Muscle of leg (tissue), 11 donors: ENCODE measurements around the gene ASCL1. TPM values are rescaled to one million over a fixed set of nuclear protein-coding genes. Genes with fewer than 3 reads are reported as not detected.

Experiments used
- DNase-seq: peaks from one replicate; pipeline ENCODE4 v3.0.0; 2013
- H3K27ac ChIP-seq: one replicate; pipeline ENCODE4 v1.5.1; 2013; ENCODE audit warnings: mild to moderate bottlenecking, low read length, control low read depth
- H3K27me3 ChIP-seq: one replicate; pipeline ENCODE4 v1.6.1; 2013; ENCODE audit warnings: low read length; ENCODE audit not compliant: control insufficient read depth, insufficient read depth
- H3K36me3 ChIP-seq: one replicate; pipeline ENCODE4 v1.6.1; 2013; ENCODE audit warnings: low read length; ENCODE audit not compliant: control insufficient read depth, insufficient read depth
- H3K4me1 ChIP-seq: one replicate; pipeline ENCODE4 v1.6.1; 2013; ENCODE audit warnings: low read length; ENCODE audit not compliant: control insufficient read depth, insufficient read depth
- H3K4me3 ChIP-seq: one replicate; pipeline ENCODE4 v1.5.1; 2013; ENCODE audit warnings: low read length, control low read depth
- H3K9me3 ChIP-seq: replicated peaks from 2 replicates; pipeline ENCODE4 v1.6.1; 2013; ENCODE audit warnings: low read depth, low read length; ENCODE audit not compliant: control insufficient read depth
- WGBS: methylation state at CpG from one replicate; pipeline ENCODE4 v1.1.5; 2013; ENCODE audit warnings: missing lambda C conversion rate; ENCODE audit not compliant: insufficient coverage; 5-methylcytosine and 5-hydroxymethylcytosine counted together
- polyA plus RNA-seq, 8 donors: library from polyadenylated mRNA; unstranded; fragments of 120-200 nt; gene quantifications; one replicate each; pipeline versions ENCODE4 v1.2.1 to v1.2.3, GENCODE V29; 2013; ENCODE audit warnings: inconsistent platforms in 1 of 8, low replicate concordance in 1 of 8; ENCODE audit not compliant: insufficient read length in 8 of 8, insufficient read depth in 1 of 8
- total RNA-seq: library from RNA; stranded (reverse); fragments of 120-200 nt; gene quantifications from one replicate; pipeline ENCODE4 v1.2.4, GENCODE V29; 2013

The ASCL1 gene
- total and polyA plus RNA-seq, 9 donors: 0.04 to 0.28 (median 0.07) TPM; not detected in 6

- no peak for DNase-seq
- no peaks in the 10 kb centered on the region for H3K9me3 ChIP-seq
- no peak overlapping the region for H3K4me3 ChIP-seq
- peaks cover 5% of the 10 kb centered on the region for H3K27me3 ChIP-seq
- no peak overlapping the region for H3K27ac ChIP-seq
- no peaks in the 10 kb centered on the region for H3K36me3 ChIP-seq
- no peaks in the 10 kb centered on the region for H3K4me1 ChIP-seq
Observed at GRCh38 chr12:102973583-102973982, 16.1 kb downstream of the ASCL1 start.

DNA sequence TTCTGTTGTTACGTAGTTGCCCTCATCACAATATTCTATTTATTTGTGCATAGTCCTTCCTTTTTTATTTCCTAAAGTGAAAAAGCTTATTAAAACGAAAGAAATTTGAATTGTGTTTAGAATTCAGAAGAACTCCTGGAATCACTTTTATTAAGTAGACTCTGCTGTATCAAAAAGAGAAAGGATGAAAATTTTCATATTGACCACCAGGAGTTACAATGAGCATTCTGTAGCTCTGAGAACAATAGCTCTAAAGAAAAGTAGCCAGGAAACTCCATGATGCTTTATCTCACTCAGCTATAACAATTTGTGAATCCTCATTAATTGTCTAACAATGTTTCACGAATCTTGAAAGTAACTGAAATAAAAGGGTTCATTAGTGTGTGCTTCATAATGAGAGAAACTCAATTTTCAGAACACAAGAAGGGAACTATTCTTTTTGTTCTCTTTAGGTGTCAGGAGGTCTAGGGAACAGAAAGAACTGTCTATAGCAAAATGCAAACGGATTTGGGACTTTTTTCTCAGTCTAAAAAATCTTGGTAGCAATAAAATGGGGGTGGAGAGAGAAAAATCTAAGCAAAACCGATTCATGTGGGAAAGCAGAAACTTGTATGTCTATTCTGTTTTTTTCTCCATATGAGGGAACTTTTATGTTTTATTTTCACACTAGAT is 19.3 kb downstream of the ASCL1 start:
- no peak for DNase-seq
- 50% methylated on average over 1 of the region's 5 CpGs for WGBS
- Histone ChIP-seq H3K27me3 (no peaks in the 10 kb centered on the region), H3K4me3 (no peak overlapping the region), H3K27ac (no peak overlapping the region), H3K4me1 (no peaks in the 10 kb centered on the region), H3K36me3 (no peaks in the 10 kb centered on the region), H3K9me3 (no peaks in the 10 kb centered on the region)

DNA sequence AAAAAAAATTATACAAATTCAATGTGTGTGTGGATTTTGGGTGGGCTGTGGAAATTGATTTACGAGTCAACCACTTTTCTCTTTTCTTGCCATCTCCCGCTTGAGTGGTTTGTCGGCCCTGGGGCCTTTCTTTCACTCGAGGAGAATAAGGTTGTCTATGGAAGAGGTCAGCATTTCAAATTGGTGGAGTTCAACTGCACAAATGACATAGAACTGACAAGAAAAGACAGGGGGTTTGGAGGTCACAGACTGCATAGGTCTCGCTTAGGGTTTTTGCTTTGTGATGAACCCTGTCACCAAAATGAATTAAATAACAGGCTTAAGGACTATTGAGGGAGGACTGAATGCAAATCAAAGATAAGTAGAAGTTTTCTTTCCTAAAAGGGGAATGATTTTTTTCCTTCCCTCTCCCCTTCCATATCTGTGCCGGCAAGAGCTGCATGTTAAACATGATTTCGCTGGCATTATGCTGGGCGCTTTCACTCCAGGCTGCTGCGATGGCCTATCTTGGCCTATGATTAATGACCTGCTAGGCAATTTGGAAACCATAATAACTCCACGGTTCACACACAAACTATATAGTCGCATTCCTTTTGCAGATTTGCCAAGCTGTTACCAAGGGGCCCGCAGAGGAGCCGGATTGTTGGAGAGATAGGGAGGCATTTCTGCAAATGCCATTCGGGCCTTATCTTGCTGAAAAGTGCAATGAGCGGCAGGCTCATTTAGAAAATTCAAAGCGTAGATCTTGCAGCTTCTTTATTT is 20.7 kb downstream of the ASCL1 start:
- no peaks in the 10 kb centered on the region for H3K9me3 ChIP-seq
- DNase-seq: no peak
- no peaks in the 10 kb centered on the region for H3K4me1 ChIP-seq
- WGBS: 57% methylated on average over 9 of the region's 16 CpGs
- H3K27me3 ChIP-seq: no peaks in the 10 kb centered on the region
- no peak overlapping the region for H3K27ac ChIP-seq
- H3K36me3 ChIP-seq: no peaks in the 10 kb centered on the region
- H3K4me3 ChIP-seq: no peak overlapping the region

DNA sequence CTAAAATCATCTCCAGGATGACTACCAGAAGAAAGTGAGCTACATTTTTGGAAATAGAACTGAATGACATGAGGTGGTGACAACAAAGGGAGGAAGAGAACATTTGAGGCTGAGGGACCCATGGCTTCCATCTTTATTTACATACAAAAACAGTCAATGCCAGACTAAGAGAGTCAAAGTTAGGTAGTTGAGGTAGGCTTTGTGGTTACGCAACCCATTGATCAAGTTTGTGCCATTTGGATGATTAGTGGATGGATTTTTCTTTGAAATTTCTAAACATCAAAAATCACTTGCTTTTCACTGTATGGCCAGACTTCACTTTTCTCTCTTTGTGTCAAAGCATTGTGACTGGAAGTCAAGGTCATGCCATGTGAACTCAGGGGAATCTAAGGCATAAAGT is 22.9 kb downstream of the ASCL1 start:
- no peaks in the 10 kb centered on the region for H3K27me3 ChIP-seq
- no peaks in the 10 kb centered on the region for H3K36me3 ChIP-seq
- no peak for DNase-seq
- no peak overlapping the region for H3K4me3 ChIP-seq
- H3K27ac ChIP-seq: no peak overlapping the region
- WGBS: no CpG with 5 or more reads among the region's 1 CpG
- H3K9me3 ChIP-seq: no peaks in the 10 kb centered on the region
- H3K4me1 ChIP-seq: no peaks in the 10 kb centered on the region

DNA sequence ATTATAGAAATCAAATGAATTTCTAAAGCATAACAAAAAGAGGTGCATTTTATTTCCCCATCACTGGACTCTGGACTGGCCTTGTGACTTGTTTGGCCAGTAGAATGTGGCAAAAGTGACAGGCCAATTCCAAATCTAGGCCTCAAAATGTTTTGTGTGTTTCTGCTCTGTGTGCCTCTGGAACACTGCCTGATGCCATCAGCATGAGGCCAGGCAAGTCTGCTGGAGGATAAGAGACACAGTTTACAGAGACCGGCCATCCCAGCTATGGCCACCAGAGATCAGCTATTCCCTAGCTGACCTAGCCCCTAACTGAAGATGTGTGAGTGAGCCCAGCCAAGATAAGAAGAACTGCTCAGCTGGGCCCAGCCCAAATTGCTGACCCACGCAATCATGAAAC is 32.9 kb downstream of the ASCL1 start:
- Histone ChIP-seq H3K9me3 (no peaks in the 10 kb centered on the region), H3K4me1 (no peaks in the 10 kb centered on the region), H3K4me3 (no peak overlapping the region), H3K36me3 (no peaks in the 10 kb centered on the region), H3K27ac (no peak overlapping the region), H3K27me3 (no peaks in the 10 kb centered on the region)
- 60% methylated on average over 1 of the region's 2 CpGs for WGBS
- DNase-seq: no peak

GRCh38 chr12:102992297-102992696 is 34.8 kb downstream of the ASCL1 start:
- Histone ChIP-seq H3K27ac (no peak overlapping the region), H3K36me3 (no peaks in the 10 kb centered on the region), H3K4me3 (no peak overlapping the region), H3K27me3 (no peaks in the 10 kb centered on the region), H3K4me1 (no peaks in the 10 kb centered on the region), H3K9me3 (no peaks in the 10 kb centered on the region)
- no CpG with 5 or more reads among the region's 5 CpGs for WGBS
- no peak for DNase-seq

- WGBS: 50% methylated on average over 1 of the region's 4 CpGs
- no peaks in the 10 kb centered on the region for H3K9me3 ChIP-seq
- no peaks in the 10 kb centered on the region for H3K4me1 ChIP-seq
- no peak overlapping the region for H3K27ac ChIP-seq
- no peaks in the 10 kb centered on the region for H3K36me3 ChIP-seq
- no peak for DNase-seq
- H3K27me3 ChIP-seq: no peaks in the 10 kb centered on the region
- H3K4me3 ChIP-seq: no peak overlapping the region
Observed at GRCh38 chr12:102992720-102993119, 35.2 kb downstream of the ASCL1 start.

- Histone ChIP-seq H3K36me3 (no peaks in the 10 kb centered on the region), H3K4me3 (no peak overlapping the region), H3K27ac (no peak overlapping the region), H3K4me1 (no peaks in the 10 kb centered on the region), H3K9me3 (peaks cover 3% of the 10 kb centered on the region), H3K27me3 (no peaks in the 10 kb centered on the region)
- no CpG with 5 or more reads among the region's 1 CpG for WGBS
- DNase-seq: no peak
Observed at GRCh38 chr12:102993537-102993936, 36.1 kb downstream of the ASCL1 start.

- DNase-seq: no peak
- no peaks in the 10 kb centered on the region for H3K4me1 ChIP-seq
Observed at GRCh38 chr12:102995372-102995771, 37.9 kb downstream of the ASCL1 start.

More at GRCh38 chr12:102995372-102995771, 37.9 kb downstream of the ASCL1 start:
- Histone ChIP-seq H3K4me3 (no peak overlapping the region), H3K9me3 (peaks cover 6% of the 10 kb centered on the region), H3K27ac (no peak overlapping the region), H3K27me3 (no peaks in the 10 kb centered on the region), H3K36me3 (no peaks in the 10 kb centered on the region)
- no CpG with 5 or more reads among the region's 1 CpG for WGBS
